ENCODE data around the gene SHBG. TPM values are rescaled to one million over a fixed set of nuclear protein-coding genes. Genes with fewer than 3 reads are reported as not detected.

SHBG gene
- total and polyA plus RNA-seq, 2 experiments from 2014 or later, result 0.38 to 0.48 TPM

DNA sequence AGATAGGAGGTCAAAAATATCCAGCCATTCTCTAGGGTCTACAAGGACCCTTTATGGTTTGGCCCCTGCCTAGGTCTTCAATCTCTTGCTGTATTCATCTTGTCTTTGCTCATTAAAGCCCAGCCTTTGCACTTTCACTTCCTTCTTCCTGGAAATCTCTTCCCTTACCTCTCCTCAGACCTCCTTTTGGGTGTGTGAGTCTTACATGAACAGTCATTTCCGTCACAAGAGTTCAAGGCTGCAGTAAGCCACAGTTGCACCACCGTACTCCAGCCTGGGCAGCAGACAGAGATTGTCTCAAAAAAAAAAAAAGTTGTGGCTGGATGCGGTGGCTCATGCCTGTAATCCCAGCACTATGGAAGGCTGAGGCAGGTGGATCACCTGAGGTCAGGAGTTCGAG, 14.8 kb downstream of the SHBG start:
- H3K4me1 Mint-ChIP-seq, result peaks cover 1% of the 10 kb centered on the region
- peaks cover 13% of the 10 kb centered on the region for H3K27me3 Mint-ChIP-seq (ENCODE audit: insufficient read depth, low read depth, poor library complexity)
- Histone ChIP-seq H3K79me2 (replicated peaks; ENCODE audit: insufficient read depth) (no peaks in the 10 kb centered on the region), H3F3A (replicated peaks; ENCODE audit: low read depth) (0 out of 2 replicates have a peak, but pooled peaks cover under 1% of the 10 kb centered on the region), H4K20me1 (replicated peaks; ENCODE audit: insufficient read depth) (no peaks in the 10 kb centered on the region), H3K4me3 (no peak overlapping the region), H3K27me3 (ENCODE audit: insufficient read depth) (peaks cover 7% of the 10 kb centered on the region), H3K36me3 (ENCODE audit: insufficient read depth) (no peaks in the 10 kb centered on the region), H3K4me2 (no peak overlapping the region), H3K4me1 (ENCODE audit: insufficient read depth) (peaks cover 1% of the 10 kb centered on the region; the same call in 1 of the 2 replicates), H3K27ac (ENCODE audit: low read depth) (no peak overlapping the region), H3K9me2 (ENCODE audit: insufficient read depth) (no peaks in the 10 kb centered on the region), H2AFZ (no peak overlapping the region)
- H3K36me3 Mint-ChIP-seq (ENCODE audit: low read depth), result no peaks in the 10 kb centered on the region
- peaks cover 2% of the 10 kb centered on the region; the same call in 1 of the 3 replicates for H3K9me3 Mint-ChIP-seq
- TF ChIP-seq, protein P1, sequence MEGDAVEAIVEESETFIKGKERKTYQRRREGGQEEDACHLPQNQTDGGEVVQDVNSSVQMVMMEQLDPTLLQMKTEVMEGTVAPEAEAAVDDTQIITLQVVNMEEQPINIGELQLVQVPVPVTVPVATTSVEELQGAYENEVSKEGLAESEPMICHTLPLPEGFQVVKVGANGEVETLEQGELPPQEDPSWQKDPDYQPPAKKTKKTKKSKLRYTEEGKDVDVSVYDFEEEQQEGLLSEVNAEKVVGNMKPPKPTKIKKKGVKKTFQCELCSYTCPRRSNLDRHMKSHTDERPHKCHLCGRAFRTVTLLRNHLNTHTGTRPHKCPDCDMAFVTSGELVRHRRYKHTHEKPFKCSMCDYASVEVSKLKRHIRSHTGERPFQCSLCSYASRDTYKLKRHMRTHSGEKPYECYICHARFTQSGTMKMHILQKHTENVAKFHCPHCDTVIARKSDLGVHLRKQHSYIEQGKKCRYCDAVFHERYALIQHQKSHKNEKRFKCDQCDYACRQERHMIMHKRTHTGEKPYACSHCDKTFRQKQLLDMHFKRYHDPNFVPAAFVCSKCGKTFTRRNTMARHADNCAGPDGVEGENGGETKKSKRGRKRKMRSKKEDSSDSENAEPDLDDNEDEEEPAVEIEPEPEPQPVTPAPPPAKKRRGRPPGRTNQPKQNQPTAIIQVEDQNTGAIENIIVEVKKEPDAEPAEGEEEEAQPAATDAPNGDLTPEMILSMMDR (conservative IDR thresholded peaks at IDR 0.05; ENCODE audit: low read depth in 2 of 2), result no peak
- TF ChIP-seq POLR2AphosphoS5 (IDR thresholded peaks at IDR 0.05; ENCODE audit: low read depth) (no peak), STAT1 (IDR thresholded peaks at IDR 0.05; ENCODE audit: unreplicated experiment) (no peak), JUNB (IDR thresholded peaks at IDR 0.05; ENCODE audit: unreplicated experiment) (no peak), EZH2 (IDR thresholded peaks at IDR 0.05; ENCODE audit: low read depth, unreplicated experiment) (no peak), EZH2phosphoT487 (IDR thresholded peaks at IDR 0.05; ENCODE audit: unreplicated experiment) (no peak), ZNF114 (CRISPR knock-in tag; IDR thresholded peaks at IDR 0.05) (no peak), CREB1 (CRISPR knock-in tag; IDR thresholded peaks at IDR 0.05; ENCODE audit: low read depth) (no peak), ZNF331 (CRISPR knock-in tag; IDR thresholded peaks at IDR 0.05; ENCODE audit: low read depth) (no peak), NANOG (IDR thresholded peaks at IDR 0.05; ENCODE audit: borderline replicate concordance) (no peak)
- TF ChIP-seq, protein P2, sequence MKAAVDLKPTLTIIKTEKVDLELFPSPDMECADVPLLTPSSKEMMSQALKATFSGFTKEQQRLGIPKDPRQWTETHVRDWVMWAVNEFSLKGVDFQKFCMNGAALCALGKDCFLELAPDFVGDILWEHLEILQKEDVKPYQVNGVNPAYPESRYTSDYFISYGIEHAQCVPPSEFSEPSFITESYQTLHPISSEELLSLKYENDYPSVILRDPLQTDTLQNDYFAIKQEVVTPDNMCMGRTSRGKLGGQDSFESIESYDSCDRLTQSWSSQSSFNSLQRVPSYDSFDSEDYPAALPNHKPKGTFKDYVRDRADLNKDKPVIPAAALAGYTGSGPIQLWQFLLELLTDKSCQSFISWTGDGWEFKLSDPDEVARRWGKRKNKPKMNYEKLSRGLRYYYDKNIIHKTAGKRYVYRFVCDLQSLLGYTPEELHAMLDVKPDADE (IDR thresholded peaks at IDR 0.05), result no peak
- TF ChIP-seq, protein P3, sequence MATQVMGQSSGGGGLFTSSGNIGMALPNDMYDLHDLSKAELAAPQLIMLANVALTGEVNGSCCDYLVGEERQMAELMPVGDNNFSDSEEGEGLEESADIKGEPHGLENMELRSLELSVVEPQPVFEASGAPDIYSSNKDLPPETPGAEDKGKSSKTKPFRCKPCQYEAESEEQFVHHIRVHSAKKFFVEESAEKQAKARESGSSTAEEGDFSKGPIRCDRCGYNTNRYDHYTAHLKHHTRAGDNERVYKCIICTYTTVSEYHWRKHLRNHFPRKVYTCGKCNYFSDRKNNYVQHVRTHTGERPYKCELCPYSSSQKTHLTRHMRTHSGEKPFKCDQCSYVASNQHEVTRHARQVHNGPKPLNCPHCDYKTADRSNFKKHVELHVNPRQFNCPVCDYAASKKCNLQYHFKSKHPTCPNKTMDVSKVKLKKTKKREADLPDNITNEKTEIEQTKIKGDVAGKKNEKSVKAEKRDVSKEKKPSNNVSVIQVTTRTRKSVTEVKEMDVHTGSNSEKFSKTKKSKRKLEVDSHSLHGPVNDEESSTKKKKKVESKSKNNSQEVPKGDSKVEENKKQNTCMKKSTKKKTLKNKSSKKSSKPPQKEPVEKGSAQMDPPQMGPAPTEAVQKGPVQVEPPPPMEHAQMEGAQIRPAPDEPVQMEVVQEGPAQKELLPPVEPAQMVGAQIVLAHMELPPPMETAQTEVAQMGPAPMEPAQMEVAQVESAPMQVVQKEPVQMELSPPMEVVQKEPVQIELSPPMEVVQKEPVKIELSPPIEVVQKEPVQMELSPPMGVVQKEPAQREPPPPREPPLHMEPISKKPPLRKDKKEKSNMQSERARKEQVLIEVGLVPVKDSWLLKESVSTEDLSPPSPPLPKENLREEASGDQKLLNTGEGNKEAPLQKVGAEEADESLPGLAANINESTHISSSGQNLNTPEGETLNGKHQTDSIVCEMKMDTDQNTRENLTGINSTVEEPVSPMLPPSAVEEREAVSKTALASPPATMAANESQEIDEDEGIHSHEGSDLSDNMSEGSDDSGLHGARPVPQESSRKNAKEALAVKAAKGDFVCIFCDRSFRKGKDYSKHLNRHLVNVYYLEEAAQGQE (IDR thresholded peaks at IDR 0.05; ENCODE audit: unreplicated experiment), result no peak
- TF ChIP-seq, protein P4, sequence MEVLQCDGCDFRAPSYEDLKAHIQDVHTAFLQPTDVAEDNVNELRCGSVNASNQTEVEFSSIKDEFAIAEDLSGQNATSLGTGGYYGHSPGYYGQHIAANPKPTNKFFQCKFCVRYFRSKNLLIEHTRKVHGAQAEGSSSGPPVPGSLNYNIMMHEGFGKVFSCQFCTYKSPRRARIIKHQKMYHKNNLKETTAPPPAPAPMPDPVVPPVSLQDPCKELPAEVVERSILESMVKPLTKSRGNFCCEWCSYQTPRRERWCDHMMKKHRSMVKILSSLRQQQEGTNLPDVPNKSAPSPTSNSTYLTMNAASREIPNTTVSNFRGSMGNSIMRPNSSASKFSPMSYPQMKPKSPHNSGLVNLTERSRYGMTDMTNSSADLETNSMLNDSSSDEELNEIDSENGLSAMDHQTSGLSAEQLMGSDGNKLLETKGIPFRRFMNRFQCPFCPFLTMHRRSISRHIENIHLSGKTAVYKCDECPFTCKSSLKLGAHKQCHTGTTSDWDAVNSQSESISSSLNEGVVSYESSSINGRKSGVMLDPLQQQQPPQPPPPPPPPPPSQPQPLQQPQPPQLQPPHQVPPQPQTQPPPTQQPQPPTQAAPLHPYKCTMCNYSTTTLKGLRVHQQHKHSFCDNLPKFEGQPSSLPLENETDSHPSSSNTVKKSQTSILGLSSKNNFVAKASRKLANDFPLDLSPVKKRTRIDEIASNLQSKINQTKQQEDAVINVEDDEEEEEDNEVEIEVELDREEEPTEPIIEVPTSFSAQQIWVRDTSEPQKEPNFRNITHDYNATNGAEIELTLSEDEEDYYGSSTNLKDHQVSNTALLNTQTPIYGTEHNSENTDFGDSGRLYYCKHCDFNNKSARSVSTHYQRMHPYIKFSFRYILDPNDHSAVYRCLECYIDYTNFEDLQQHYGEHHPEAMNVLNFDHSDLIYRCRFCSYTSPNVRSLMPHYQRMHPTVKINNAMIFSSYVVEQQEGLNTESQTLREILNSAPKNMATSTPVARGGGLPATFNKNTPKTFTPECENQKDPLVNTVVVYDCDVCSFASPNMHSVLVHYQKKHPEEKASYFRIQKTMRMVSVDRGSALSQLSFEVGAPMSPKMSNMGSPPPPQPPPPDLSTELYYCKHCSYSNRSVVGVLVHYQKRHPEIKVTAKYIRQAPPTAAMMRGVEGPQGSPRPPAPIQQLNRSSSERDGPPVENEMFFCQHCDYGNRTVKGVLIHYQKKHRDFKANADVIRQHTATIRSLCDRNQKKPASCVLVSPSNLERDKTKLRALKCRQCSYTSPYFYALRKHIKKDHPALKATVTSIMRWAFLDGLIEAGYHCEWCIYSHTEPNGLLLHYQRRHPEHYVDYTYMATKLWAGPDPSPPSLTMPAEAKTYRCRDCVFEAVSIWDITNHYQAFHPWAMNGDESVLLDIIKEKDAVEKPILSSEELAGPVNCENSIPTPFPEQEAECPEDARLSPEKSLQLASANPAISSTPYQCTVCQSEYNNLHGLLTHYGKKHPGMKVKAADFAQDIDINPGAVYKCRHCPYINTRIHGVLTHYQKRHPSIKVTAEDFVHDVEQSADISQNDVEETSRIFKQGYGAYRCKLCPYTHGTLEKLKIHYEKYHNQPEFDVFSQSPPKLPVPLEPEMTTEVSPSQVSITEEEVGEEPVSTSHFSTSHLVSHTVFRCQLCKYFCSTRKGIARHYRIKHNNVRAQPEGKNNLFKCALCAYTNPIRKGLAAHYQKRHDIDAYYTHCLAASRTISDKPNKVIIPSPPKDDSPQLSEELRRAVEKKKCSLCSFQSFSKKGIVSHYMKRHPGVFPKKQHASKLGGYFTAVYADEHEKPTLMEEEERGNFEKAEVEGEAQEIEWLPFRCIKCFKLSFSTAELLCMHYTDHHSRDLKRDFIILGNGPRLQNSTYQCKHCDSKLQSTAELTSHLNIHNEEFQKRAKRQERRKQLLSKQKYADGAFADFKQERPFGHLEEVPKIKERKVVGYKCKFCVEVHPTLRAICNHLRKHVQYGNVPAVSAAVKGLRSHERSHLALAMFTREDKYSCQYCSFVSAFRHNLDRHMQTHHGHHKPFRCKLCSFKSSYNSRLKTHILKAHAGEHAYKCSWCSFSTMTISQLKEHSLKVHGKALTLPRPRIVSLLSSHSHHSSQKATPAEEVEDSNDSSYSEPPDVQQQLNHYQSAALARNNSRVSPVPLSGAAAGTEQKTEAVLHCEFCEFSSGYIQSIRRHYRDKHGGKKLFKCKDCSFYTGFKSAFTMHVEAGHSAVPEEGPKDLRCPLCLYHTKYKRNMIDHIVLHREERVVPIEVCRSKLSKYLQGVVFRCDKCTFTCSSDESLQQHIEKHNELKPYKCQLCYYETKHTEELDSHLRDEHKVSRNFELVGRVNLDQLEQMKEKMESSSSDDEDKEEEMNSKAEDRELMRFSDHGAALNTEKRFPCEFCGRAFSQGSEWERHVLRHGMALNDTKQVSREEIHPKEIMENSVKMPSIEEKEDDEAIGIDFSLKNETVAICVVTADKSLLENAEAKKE (CRISPR knock-in tag; IDR thresholded peaks at IDR 0.05), result no peak
- DNase-seq (ENCODE audit: low spot score) (no peak), ATAC-seq (no peak)
- no peak overlapping the region; the same call in 2 of the 3 replicates for H3K4me3 Mint-ChIP-seq
- H3K27ac Mint-ChIP-seq, result no peak overlapping the region

Data from GM23338 (cell line).